Coronary artery (tissue), 2 donors: ENCODE data around the gene SERPINB13.
"Not testable (repeated sequence)": the region's sequence is repeated elsewhere in the genome, so short reads cannot be mapped to it uniquely, and the experiment has no call there.

ENCODE experiments used
- DNase-seq: peaks from one replicate; pipeline ENCODE4 v3.0.0-alpha.2; 2017; ENCODE audit warnings: low spot score
- H3K27ac ChIP-seq, 2 donors: fragments of 200-600 bp; sonication (generic); one replicate each; pipeline ENCODE4 v1.5.1; 2016 to 2019
- H3K4me3 ChIP-seq: fragments of 200-600 bp; sonication (generic); 2 replicates; pipeline ENCODE4 v1.5.1; 2016; ENCODE audit warnings: mild to moderate bottlenecking, moderate library complexity
- CTCF ChIP-seq: fragments of 200-600 bp; sonication (generic); IDR thresholded peaks from one replicate; pipeline ENCODE4 v1.5.1; 2019; ENCODE audit warnings: antibody characterized with exemption

The SERPINB13 gene

GRCh38 chr18:63619661-63620060, 32.5 kb downstream of the SERPINB13 start:
- no peak overlapping the region for H3K27ac ChIP-seq
- no peak overlapping the region for H3K4me3 ChIP-seq
- no peak for DNase-seq
- no peak for TF ChIP-seq CTCF

GRCh38 chr18:63624863-63625262, 37.7 kb downstream of the SERPINB13 start:
- no peak overlapping the region for H3K27ac ChIP-seq
- DNase-seq, result no peak
- TF ChIP-seq CTCF, result no peak
- no peak overlapping the region for H3K4me3 ChIP-seq

DNA sequence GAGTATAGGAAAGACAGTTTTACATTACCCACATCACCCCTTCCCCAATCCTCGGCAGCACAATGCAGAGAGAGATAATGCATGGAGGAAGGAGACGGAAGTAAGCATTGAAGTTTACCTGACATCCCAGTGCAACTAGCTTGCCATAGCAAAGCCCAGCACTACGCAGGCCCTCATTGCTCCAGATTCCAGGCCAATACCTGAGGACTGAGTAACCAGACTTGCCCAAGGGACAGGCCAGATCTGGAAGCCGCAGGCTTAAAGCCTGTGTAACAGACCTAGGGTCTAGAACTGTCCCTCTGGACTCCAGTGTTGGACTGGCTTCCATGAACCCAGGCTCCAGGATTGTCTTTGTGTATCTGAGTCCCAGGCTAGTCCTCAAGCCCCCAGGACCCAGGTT, 39.3 kb downstream of the SERPINB13 start:
- TF ChIP-seq CTCF, result no peak
- DNase-seq, result no peak
- Histone ChIP-seq H3K4me3 (no peak overlapping the region), H3K27ac (no peak overlapping the region)

DNA sequence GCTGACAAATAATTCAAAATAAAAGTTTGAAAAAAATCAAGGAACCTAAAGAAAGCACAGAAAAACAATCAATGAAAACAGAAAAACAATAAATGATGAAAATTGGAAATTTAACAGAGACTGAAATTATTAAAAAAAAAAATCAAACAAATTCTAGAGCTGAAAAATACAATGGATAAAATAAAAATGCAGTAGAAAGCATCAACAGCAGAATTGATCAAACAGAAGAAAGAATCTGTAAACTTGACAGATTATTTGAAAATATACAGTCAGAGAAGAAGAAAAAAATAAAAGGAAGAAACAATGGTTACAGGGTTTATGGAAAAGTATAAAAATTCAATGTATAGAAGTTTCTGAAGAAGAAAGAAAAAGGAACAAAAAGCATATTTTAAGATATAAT, 40.7 kb downstream of the SERPINB13 start:
- DNase-seq, result no peak
- no peak overlapping the region for H3K4me3 ChIP-seq
- H3K27ac ChIP-seq, result no peak overlapping the region
- TF ChIP-seq CTCF, result no peak

DNA sequence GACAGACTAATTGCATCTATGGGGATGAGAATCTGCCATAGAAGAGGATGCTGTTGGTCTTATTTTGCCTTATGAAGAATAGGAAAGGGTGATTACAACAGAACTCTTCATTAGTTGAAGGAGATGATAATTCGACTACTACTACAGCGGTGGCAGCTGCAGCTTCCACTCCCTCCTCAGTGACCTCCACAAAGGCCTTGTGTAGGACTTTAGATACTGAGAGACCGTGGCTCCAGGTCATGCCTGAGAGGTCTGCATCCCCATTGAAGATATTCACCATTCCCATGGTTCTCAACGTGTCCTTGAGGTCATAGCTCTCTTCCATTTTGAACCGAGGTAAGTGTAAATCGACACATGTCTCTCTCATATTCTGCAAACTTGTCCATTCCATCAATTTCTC, 50.6 kb downstream of the SERPINB13 start:
- Histone ChIP-seq H3K27ac (no peak overlapping the region), H3K4me3 (no peak overlapping the region)
- no peak for TF ChIP-seq CTCF
- DNase-seq, result no peak

GRCh38 chr18:63641157-63641680, 54.1 kb downstream of the SERPINB13 start:
- not testable (repeated sequence) for H3K27ac ChIP-seq, DNase-seq, H3K4me3 ChIP-seq

GRCh38 chr18:63642668-63643356, 55.7 kb downstream of the SERPINB13 start:
- H3K27ac ChIP-seq, DNase-seq, H3K4me3 ChIP-seq: not testable (repeated sequence)

DNA sequence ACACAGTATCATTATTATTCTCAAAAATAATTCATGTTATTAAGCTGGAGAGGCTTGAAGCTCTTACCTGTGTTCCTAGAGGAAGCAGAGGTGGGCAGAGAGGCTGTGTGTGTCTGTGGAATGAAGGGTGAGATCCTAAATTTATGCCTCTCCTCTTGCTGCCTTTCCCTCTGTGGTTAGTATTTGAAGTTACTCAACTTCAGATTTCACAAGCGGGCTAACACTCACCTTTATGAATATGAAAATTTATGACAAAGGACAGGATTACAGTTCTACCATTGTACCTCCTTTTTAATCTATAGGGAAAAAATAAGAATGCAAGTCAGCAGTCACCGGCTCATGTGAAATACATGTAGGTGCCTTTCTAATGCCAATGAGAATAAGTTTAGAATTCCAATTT, 57.0 kb downstream of the SERPINB13 start, which contains the start of gene SERPINB4:
TSS of gene SERPINB4 (minus strand) at position 115 of the 400 bp plus-strand sequence. CDS start 679 bp downstream, outside the sequence.
- H3K4me3 ChIP-seq, H3K27ac ChIP-seq, DNase-seq: not testable (repeated sequence)

DNA sequence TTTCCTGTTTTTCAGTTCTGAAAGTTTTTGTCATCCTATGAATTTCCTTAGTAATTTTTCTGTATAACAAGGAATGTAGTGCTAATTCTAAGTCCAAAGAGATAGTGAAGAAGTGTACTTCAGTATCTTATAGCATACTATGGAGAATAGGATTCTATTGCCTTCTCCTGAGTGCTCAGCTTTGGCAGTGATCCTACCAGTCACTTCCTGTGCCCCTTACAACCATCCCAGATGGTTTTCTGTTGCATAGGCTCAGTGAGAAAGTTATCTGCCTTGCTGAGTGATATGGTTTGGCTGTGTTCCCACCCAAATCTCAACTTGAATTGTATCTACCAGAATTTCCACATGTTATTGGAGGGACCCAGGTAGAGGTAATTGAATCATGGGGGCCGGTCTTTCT, 57.6 kb downstream of the SERPINB13 start:
- DNase-seq, H3K4me3 ChIP-seq, H3K27ac ChIP-seq: not testable (repeated sequence)
